ENCODE results near the gene GPR26.

GPR26 gene

GRCh38 chr10:123649676-123650075 lies 16.5 kb upstream of the GPR26 start:
- DNase-seq = no peak

GRCh38 chr10:123651421-123652047 lies 14.6 kb upstream of the GPR26 start:
- DNase-seq = no peak

- DNase-seq = no peak
Measured at GRCh38 chr10:123655751-123656150, 10.4 kb upstream of the GPR26 start.

- no peak for DNase-seq
Measured at GRCh38 chr10:123663522-123663921, 2.6 kb upstream of the GPR26 start.

GRCh38 chr10:123665491-123666286 lies 466 bp upstream of the GPR26 start:
- DNase-seq = no peak

GRCh38 chr10:123669886-123670285 lies 3.7 kb downstream of the GPR26 start:
- DNase-seq = no peak

GRCh38 chr10:123673198-123673597 lies 7.0 kb downstream of the GPR26 start:
- DNase-seq = no peak

GRCh38 chr10:123674741-123675140 lies 8.6 kb downstream of the GPR26 start:
- no peak for DNase-seq

- DNase-seq = no peak
Measured at GRCh38 chr10:123675811-123676210, 9.7 kb downstream of the GPR26 start.

GRCh38 chr10:123677556-123677955 lies 11.4 kb downstream of the GPR26 start:
- no peak for DNase-seq

- DNase-seq = no peak
Measured at GRCh38 chr10:123678376-123678775, 12.2 kb downstream of the GPR26 start.

GRCh38 chr10:123681285-123681684 lies 15.1 kb downstream of the GPR26 start:
- no peak for DNase-seq

- DNase-seq = no peak
Measured at GRCh38 chr10:123682477-123682876, 16.3 kb downstream of the GPR26 start.

GRCh38 chr10:123683459-123683858 lies 17.3 kb downstream of the GPR26 start:
- DNase-seq = no peak

- no peak for DNase-seq
Measured at GRCh38 chr10:123683865-123684264, 17.7 kb downstream of the GPR26 start.

GRCh38 chr10:123685260-123685659 lies 19.1 kb downstream of the GPR26 start:
- DNase-seq = no peak

GRCh38 chr10:123687758-123688157 lies 21.6 kb downstream of the GPR26 start:
- DNase-seq = no peak

- no peak for DNase-seq
Measured at GRCh38 chr10:123689880-123690279, 23.7 kb downstream of the GPR26 start.

GRCh38 chr10:123703195-123703790 lies 37.1 kb downstream of the GPR26 start:
- DNase-seq = no peak

GRCh38 chr10:123704076-123704475 lies 37.9 kb downstream of the GPR26 start:
- no peak for DNase-seq

GRCh38 chr10:123704812-123705211 lies 38.7 kb downstream of the GPR26 start:
- no peak for DNase-seq

- DNase-seq = no peak
Measured at GRCh38 chr10:123706236-123706635, 40.1 kb downstream of the GPR26 start.

- no peak for DNase-seq
Measured at GRCh38 chr10:123715546-123715945, 49.4 kb downstream of the GPR26 start.

- no peak for DNase-seq
Measured at GRCh38 chr10:123717336-123717735, 51.2 kb downstream of the GPR26 start.

All from DMS53 (cell line).